HCT116 (cell line): ENCODE measurements around the gene TRMT1. TPM values are rescaled to one million over a fixed set of nuclear protein-coding genes. Genes with fewer than 3 reads are reported as not detected.

Experiments
- ATAC-seq: fragments of 200-7000 bp; cut with Tn5 transposase; 2 replicates; pipeline ENCODE4 v1.9.1; 2020; ENCODE audit warnings: mild to moderate bottlenecking, moderate library complexity
- BruUV-seq: library from RNA; stranded (reverse); fragments of 400-500 nt; replicated peaks from 2 replicates; lab custom pipeline; 2021; lab: Mats Ljungman, UMichigan
- CTCF ChIA-PET: fragments of 300-600 bp; sonication (Branson Sonifier 250); formaldehyde crosslinking; loops from one replicate; lab custom pipeline; 2021; ENCODE audit warnings: antibody characterized with exemption; lab: Charles Lee
- POLR2A ChIA-PET: fragments of 300-600, 350-600 bp; sonication (Branson Sonifier 250); formaldehyde crosslinking; loops from one replicate; lab custom pipeline; 2021; ENCODE audit warnings: antibody characterized with exemption; lab: Charles Lee
- RAD21 ChIA-PET, 2 experiments: fragments of 300-600 bp; sonication (Branson Sonifier 250); formaldehyde crosslinking; loops; one replicate each; lab custom pipeline; 2023; ENCODE audit warnings: low total read pairs in 2 of 2; ENCODE audit not compliant: uncharacterized antibody in 2 of 2, unreplicated experiment in 2 of 2, low non-redundant PET in 1 of 2; lab: Charles Lee
- DNase-seq: peaks from one replicate; pipeline ENCODE4 v3.0.0-alpha.2; 2010; ENCODE audit warnings: low read depth, low spot score
- H2AFZ ChIP-seq: fragments of 200-600 bp; shearing (Covaris generic), sonication (generic); 2 replicates; pipeline ENCODE4 v1.6.1; 2017; ENCODE audit warnings: low read depth, mixed run types, mixed read lengths, antibody characterized with exemption, low read length; ENCODE audit not compliant: poor library complexity, severe bottlenecking
- H3K27ac ChIP-seq: 2 replicates; pipeline ENCODE4 v1.5.1; 2012; ENCODE audit warnings: low read depth, low read length
- H3K27me3 ChIP-seq: fragments of 200-600 bp; sonication (generic); 2 replicates; pipeline ENCODE4 v1.6.1; 2016; ENCODE audit warnings: mixed run types, low read length, mixed read lengths; ENCODE audit not compliant: insufficient read depth
- H3K36me3 ChIP-seq, 2 experiments: fragments of 200-500 bp in 1 of 2; fragments of 200-600 bp in 1 of 2; sonication (Bioruptor generic) in 1 of 2; sonication (generic) in 1 of 2; 2 replicates each; pipeline versions ENCODE4 v1.5.1 to v1.6.1; 2014 to 2016; ENCODE audit warnings: low read length in 2 of 2, inconsistent platforms in 1 of 2, mixed read lengths in 1 of 2, mixed run types in 1 of 2; ENCODE audit not compliant: insufficient read depth in 2 of 2, control insufficient read depth in 1 of 2
- H3K4me1 ChIP-seq, 2 experiments: fragments of 200-600 bp in 1 of 2; sonication (generic) in 1 of 2; 2 replicates each; pipeline versions ENCODE4 v1.5.1 to v1.6.1; 2012 to 2017; ENCODE audit warnings: low read length in 2 of 2, inconsistent platforms in 1 of 2, mild to moderate bottlenecking in 1 of 2, mixed read lengths in 1 of 2, mixed run types in 1 of 2, moderate library complexity in 1 of 2; ENCODE audit not compliant: insufficient read depth in 2 of 2, control insufficient read depth in 1 of 2
- H3K4me2 ChIP-seq: fragments of 200-600 bp; sonication (generic); 2 replicates; pipeline ENCODE4 v1.6.1; 2017; ENCODE audit warnings: mixed run types, low read length, mixed read lengths
- H3K4me3 ChIP-seq, 2 experiments: fragments of 200-600 bp in 1 of 2; sonication (generic) in 1 of 2; replicated peaks in 1 of 2; 2 replicates each; pipeline ENCODE4 v1.5.1; 2011 to 2016; ENCODE audit warnings: low read length in 2 of 2, control low read depth in 1 of 2, low read depth in 1 of 2, mild to moderate bottlenecking in 1 of 2, mixed read lengths in 1 of 2, mixed run types in 1 of 2
- H3K79me2 ChIP-seq: fragments of 200-600 bp; sonication (generic); 2 replicates; pipeline ENCODE4 v1.6.1; 2017; ENCODE audit warnings: mild to moderate bottlenecking, mixed run types, low read length, moderate library complexity, mixed read lengths; ENCODE audit not compliant: insufficient read depth
- H3K9ac ChIP-seq: fragments of 200-600 bp; sonication (generic); 2 replicates; pipeline ENCODE4 v1.6.1; 2016; ENCODE audit warnings: low read length, mixed read lengths
- H3K9me2 ChIP-seq: fragments of 200-600 bp; sonication (generic), shearing (Covaris generic); 2 replicates; pipeline ENCODE4 v1.6.1; 2017; ENCODE audit warnings: mixed run types, mild to moderate bottlenecking, moderate library complexity; ENCODE audit not compliant: insufficient read depth
- H3K9me3 ChIP-seq, 2 experiments: fragments of 200-500 bp in 1 of 2; fragments of 200-600 bp in 1 of 2; sonication (Bioruptor generic) in 1 of 2; sonication (generic) in 1 of 2; 2 replicates each; pipeline ENCODE4 v1.6.1; 2014 to 2017; ENCODE audit warnings: low read length in 2 of 2, mixed read lengths in 2 of 2, inconsistent platforms in 1 of 2, low read depth in 1 of 2, mild to moderate bottlenecking in 1 of 2, mixed run types in 1 of 2, moderate library complexity in 1 of 2; ENCODE audit not compliant: control insufficient read depth in 1 of 2, insufficient read depth in 1 of 2
- H4K20me1 ChIP-seq: fragments of 200-600 bp; sonication (generic), shearing (Covaris generic); 2 replicates; pipeline ENCODE4 v1.6.1; 2017; ENCODE audit warnings: mixed run types, mild to moderate bottlenecking, moderate library complexity; ENCODE audit not compliant: insufficient read depth
- CBX3 ChIP-seq: IDR thresholded peaks from 2 replicates; pipeline ENCODE4 v1.6.1; 2012; ENCODE audit warnings: low read depth
- CEBPB ChIP-seq: IDR thresholded peaks from 2 replicates; pipeline ENCODE4 v1.6.1; 2012; ENCODE audit warnings: low read depth
- ELF1 ChIP-seq: IDR thresholded peaks from 2 replicates; pipeline ENCODE4 v1.6.1; 2012; ENCODE audit warnings: low read depth, borderline replicate concordance
- EZH2 ChIP-seq: fragments of 200-600 bp; sonication (generic); IDR thresholded peaks from 2 replicates; pipeline ENCODE4 v1.6.1; 2017; ENCODE audit warnings: antibody characterized with exemption, mixed run types
- EZH2phosphoT487 ChIP-seq: fragments of 200-600 bp; IDR thresholded peaks from 2 replicates; pipeline ENCODE4 v1.6.1; 2018; ENCODE audit warnings: antibody characterized with exemption, borderline replicate concordance
- FOSL1 ChIP-seq: IDR thresholded peaks from 2 replicates; pipeline ENCODE4 v1.6.1; 2012; ENCODE audit warnings: low read depth
- POLR2A ChIP-seq: IDR thresholded peaks from 2 replicates; pipeline ENCODE4 v1.7.0; 2011; ENCODE audit warnings: borderline replicate concordance; ENCODE audit not compliant: insufficient read depth, insufficient read length; ENCODE audit errors: extremely low read depth
- POLR2AphosphoS5 ChIP-seq: IDR thresholded peaks from 2 replicates; pipeline ENCODE4 v1.6.1; 2011; ENCODE audit warnings: mild to moderate bottlenecking, low read depth, low read length, moderate library complexity
- SIN3A ChIP-seq: IDR thresholded peaks from 2 replicates; pipeline ENCODE4 v1.6.1; 2012; ENCODE audit warnings: low read depth
- SP1 ChIP-seq: IDR thresholded peaks from 2 replicates; pipeline ENCODE4 v1.6.1; 2012; ENCODE audit warnings: low read depth
- TCF7L2 ChIP-seq: IDR thresholded peaks from 2 replicates; pipeline ENCODE4 v1.7.0; 2011; ENCODE audit warnings: borderline replicate concordance, inconsistent platforms; ENCODE audit not compliant: insufficient read depth, insufficient read length; ENCODE audit errors: extremely low read depth
- YY1 ChIP-seq: IDR thresholded peaks from 2 replicates; pipeline ENCODE4 v1.6.1; 2011; ENCODE audit warnings: low read length, low read depth, moderate library complexity, mild to moderate bottlenecking; ENCODE audit not compliant: insufficient replicate concordance; ENCODE audit errors: extremely low read depth
- ZFX ChIP-seq: fragments of 450-650 bp; IDR thresholded peaks from 2 replicates; pipeline ENCODE4 v1.6.1; 2017
- ZNF274 ChIP-seq: fragments of 200-500 bp; sonication (Bioruptor generic); IDR thresholded peaks from 2 replicates; pipeline ENCODE4 v1.6.1; 2014; ENCODE audit warnings: mild to moderate bottlenecking, low read depth, low read length, inconsistent platforms
- intact Hi-C: fragments of 100-400 bp; cut with micrococcal nuclease; formaldehyde crosslinking; loops from 2 replicates; pipeline ENCODE4 v1.10.0; 2022
- total RNA-seq: library from RNA; stranded (reverse); gene quantifications from one replicate; pipeline ENCODE4 v1.2.1, GENCODE V29; 2021; ENCODE audit not compliant: unreplicated experiment
- TF ChIP-seq, protein P1 (sequence below): IDR thresholded peaks from 2 replicates; pipeline ENCODE4 v1.6.1; 2012
- TF ChIP-seq, protein P2 (sequence below), 3 experiments: fragments of 200-600 bp in 1 of 3; sonication (generic) in 1 of 3; IDR thresholded peaks in 2 of 3; conservative IDR thresholded peaks in 1 of 3; 2 replicates each; pipeline ENCODE4 v1.5.1; 2012 to 2017; ENCODE audit warnings: low read depth in 2 of 3, low read length in 2 of 3, antibody characterized with exemption in 1 of 3, borderline replicate concordance in 1 of 3, control low read depth in 1 of 3, mild to moderate bottlenecking in 1 of 3, mixed read lengths in 1 of 3, mixed run types in 1 of 3, moderate library complexity in 1 of 3; ENCODE audit not compliant: insufficient read depth in 1 of 3
- TF ChIP-seq, protein P3 (sequence below): IDR thresholded peaks from 2 replicates; pipeline ENCODE4 v1.6.1; 2011; ENCODE audit warnings: mild to moderate bottlenecking, low read length, moderate library complexity; ENCODE audit not compliant: insufficient replicate concordance; ENCODE audit errors: extremely low read depth
- TF ChIP-seq, protein P4 (sequence below): IDR thresholded peaks from 2 replicates; pipeline ENCODE4 v1.6.1; 2012

The TRMT1 gene
- total RNA-seq, 1 experiment from 2014 or later, result 84.4 TPM

DNA sequence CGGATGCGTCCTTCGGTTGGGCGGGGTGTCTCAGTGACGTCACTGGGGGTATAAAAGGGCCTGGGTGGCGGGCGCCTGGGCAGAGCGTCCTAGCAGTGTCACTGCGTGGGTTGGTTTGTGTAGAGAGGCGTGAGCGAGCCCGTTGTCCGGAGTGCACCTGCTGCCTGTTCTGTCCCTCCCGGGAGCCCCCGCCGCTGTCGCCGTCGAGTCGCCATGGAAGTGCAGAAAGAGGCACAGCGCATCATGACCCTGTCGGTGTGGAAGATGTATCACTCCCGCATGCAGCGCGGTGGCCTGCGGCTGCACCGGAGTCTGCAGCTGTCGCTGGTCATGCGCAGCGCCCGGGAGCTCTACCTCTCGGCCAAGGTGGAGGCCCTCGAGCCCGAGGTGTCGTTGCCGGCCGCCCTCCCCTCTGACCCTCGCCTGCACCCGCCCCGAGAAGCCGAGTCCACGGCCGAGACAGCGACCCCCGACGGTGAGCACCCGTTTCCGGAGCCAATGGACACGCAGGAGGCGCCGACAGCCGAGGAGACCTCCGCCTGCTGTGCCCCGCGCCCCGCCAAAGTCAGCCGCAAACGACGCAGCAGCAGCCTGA is 36.5 kb upstream of the TRMT1 start:
- POLR2A ChIA-PET, result interaction anchor here (0.8 to 2.2 kb wide), 11 partner anchors 10 to 160 kb away, joined by 3 to 36 read pairs (median 5); partner anchors contain the start of gene NACC1
- DNase-seq (peak; percentile 93), ATAC-seq (peak; percentile 35)
- peak overlapping the region; percentile 100 for H3K4me2 ChIP-seq
- H3K4me1 ChIP-seq, result peaks cover 30 to 66% of the 10 kb centered on the region in 2 experiments
- peaks cover 52% of the 10 kb centered on the region for H3K79me2 ChIP-seq
- H2AFZ ChIP-seq, result no peak overlapping the region
- H3K9me3 ChIP-seq, result no peaks in the 10 kb centered on the region
- no peaks in the 10 kb centered on the region for H3K9me2 ChIP-seq
- H4K20me1 ChIP-seq, result peaks cover 12% of the 10 kb centered on the region; the same call in 1 of the 2 replicates
- intact Hi-C loops, result loop anchor here (5.0 kb wide), 2 partner anchors 109 to 694 kb away; no protein-coding TSS in a partner anchor
- peaks cover 0 to 12% of the 10 kb centered on the region in 2 experiments; a peak in 2 of 4 replicates for H3K36me3 ChIP-seq
- CTCF ChIA-PET, result interaction anchor here (0.8 to 0.9 kb wide), 2 partner anchors 10 to 35 kb away, joined by 4 read pairs; partner anchors contain the start of gene NACC1
- H3K27me3 ChIP-seq, result no peaks in the 10 kb centered on the region
- H3K9ac ChIP-seq, result peak overlapping the region; percentile 96
- peak overlapping the region; percentile 81 to 94 for H3K4me3 ChIP-seq
- RAD21 ChIA-PET, result no interaction called here
- no TSS peak for BruUV-seq
- H3K27ac ChIP-seq, result peak overlapping the region; percentile 99
- TF ChIP-seq FOSL1 (no peak), CEBPB (no peak), CBX3 (no peak), EZH2 (no peak), EZH2phosphoT487 (no peak), YY1 (peak; percentile 64), ZFX (0 out of 2 replicates have a peak, but pooled peaks have one; percentile 5), ZNF274 (no peak), TCF7L2 (no peak), POLR2A (peak; percentile 100), SIN3A (no peak), SP1 (no peak), POLR2AphosphoS5 (peak; percentile 100), ELF1 (no peak)
- TF ChIP-seq, protein P1, sequence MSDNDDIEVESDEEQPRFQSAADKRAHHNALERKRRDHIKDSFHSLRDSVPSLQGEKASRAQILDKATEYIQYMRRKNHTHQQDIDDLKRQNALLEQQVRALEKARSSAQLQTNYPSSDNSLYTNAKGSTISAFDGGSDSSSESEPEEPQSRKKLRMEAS, result no peak
- TF ChIP-seq, protein P2, sequence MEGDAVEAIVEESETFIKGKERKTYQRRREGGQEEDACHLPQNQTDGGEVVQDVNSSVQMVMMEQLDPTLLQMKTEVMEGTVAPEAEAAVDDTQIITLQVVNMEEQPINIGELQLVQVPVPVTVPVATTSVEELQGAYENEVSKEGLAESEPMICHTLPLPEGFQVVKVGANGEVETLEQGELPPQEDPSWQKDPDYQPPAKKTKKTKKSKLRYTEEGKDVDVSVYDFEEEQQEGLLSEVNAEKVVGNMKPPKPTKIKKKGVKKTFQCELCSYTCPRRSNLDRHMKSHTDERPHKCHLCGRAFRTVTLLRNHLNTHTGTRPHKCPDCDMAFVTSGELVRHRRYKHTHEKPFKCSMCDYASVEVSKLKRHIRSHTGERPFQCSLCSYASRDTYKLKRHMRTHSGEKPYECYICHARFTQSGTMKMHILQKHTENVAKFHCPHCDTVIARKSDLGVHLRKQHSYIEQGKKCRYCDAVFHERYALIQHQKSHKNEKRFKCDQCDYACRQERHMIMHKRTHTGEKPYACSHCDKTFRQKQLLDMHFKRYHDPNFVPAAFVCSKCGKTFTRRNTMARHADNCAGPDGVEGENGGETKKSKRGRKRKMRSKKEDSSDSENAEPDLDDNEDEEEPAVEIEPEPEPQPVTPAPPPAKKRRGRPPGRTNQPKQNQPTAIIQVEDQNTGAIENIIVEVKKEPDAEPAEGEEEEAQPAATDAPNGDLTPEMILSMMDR (IDR thresholded peaks at IDR 0.05 in 2 of 3, conservative IDR thresholded peaks at IDR 0.05 in 1 of 3; ENCODE audit: borderline replicate concordance in 1 of 3, insufficient read depth in 1 of 3, low read depth in 2 of 3, low read length in 2 of 3), result 0 out of 6 replicates have a peak, but pooled peaks of 1 of the 3 experiments have one; percentile 2
- TF ChIP-seq, protein P3, sequence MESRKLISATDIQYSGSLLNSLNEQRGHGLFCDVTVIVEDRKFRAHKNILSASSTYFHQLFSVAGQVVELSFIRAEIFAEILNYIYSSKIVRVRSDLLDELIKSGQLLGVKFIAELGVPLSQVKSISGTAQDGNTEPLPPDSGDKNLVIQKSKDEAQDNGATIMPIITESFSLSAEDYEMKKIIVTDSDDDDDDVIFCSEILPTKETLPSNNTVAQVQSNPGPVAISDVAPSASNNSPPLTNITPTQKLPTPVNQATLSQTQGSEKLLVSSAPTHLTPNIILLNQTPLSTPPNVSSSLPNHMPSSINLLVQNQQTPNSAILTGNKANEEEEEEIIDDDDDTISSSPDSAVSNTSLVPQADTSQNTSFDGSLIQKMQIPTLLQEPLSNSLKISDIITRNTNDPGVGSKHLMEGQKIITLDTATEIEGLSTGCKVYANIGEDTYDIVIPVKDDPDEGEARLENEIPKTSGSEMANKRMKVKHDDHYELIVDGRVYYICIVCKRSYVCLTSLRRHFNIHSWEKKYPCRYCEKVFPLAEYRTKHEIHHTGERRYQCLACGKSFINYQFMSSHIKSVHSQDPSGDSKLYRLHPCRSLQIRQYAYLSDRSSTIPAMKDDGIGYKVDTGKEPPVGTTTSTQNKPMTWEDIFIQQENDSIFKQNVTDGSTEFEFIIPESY, result no peak
- TF ChIP-seq, protein P4, sequence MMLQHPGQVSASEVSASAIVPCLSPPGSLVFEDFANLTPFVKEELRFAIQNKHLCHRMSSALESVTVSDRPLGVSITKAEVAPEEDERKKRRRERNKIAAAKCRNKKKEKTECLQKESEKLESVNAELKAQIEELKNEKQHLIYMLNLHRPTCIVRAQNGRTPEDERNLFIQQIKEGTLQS, result no peak
